Activated CD4-positive, alpha-beta T cell treated with anti-CD3 and anti-CD28 coated beads, Interleukin-2, amount 10 ng/mL, durations not matched to agents 24 days and 14 days (primary cell): ENCODE data around the gene LRIG3. TPM values are rescaled to one million over a fixed set of nuclear protein-coding genes. Genes with fewer than 3 reads are reported as not detected.

Experiments used
- DNase-seq: peaks from one replicate; pipeline ENCODE4 v3.0.0; 2022
- H3K27ac Mint-ChIP-seq: one replicate; pipeline ENCODE4 v1.8.0; 2022; ENCODE audit warnings: mild to moderate bottlenecking, mixed read lengths
- H3K27me3 Mint-ChIP-seq: one replicate; pipeline ENCODE4 v1.8.0; 2022; ENCODE audit warnings: mixed read lengths
- H3K36me3 Mint-ChIP-seq: one replicate; pipeline ENCODE4 v1.8.0; 2022; ENCODE audit warnings: low read depth, mild to moderate bottlenecking, mixed read lengths
- H3K4me1 Mint-ChIP-seq: one replicate; pipeline ENCODE4 v1.8.0; 2021; ENCODE audit warnings: mixed read lengths
- H3K4me3 Mint-ChIP-seq: one replicate; pipeline ENCODE4 v1.8.0; 2022; ENCODE audit warnings: mild to moderate bottlenecking, moderate library complexity, mixed read lengths
- H3K9me3 Mint-ChIP-seq: one replicate; pipeline ENCODE4 v1.8.0; 2021; ENCODE audit warnings: mixed read lengths
- intact Hi-C: fragments of 100-400 bp; cut with micrococcal nuclease; formaldehyde crosslinking; loops from one replicate; pipeline ENCODE4 v1.15.1; 2023
- total RNA-seq: library from RNA; stranded (reverse); gene quantifications from 2 replicates; pipeline ENCODE4 v1.2.3, GENCODE V29; 2022

LRIG3 gene
- total RNA-seq, 1 donor from 2014 or later: not detected

DNA sequence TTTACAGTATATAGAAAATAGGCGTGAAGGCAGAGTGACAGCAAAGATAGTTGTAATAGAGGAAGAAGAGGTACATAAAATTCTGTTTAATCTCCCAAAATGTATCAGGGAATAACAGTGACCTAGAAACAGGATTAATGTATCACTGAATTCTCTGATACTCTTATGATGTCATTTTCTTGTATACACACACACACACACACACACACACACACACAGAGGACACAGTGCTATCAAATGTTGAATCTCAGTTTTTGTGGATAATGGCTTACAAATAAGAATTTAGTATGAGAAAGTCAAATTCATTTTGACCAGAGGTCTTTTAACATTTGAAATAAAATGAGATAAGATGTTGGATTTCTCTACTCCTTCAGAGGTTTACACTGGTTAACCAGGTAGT, 4.3 kb upstream of the LRIG3 start:
- Mint-ChIP-seq H3K27ac (no peak overlapping the region), H3K9me3 (no peaks in the 10 kb centered on the region), H3K27me3 (peaks cover 19% of the 10 kb centered on the region), H3K4me3 (no peak overlapping the region), H3K36me3 (no peaks in the 10 kb centered on the region), H3K4me1 (peaks cover 2% of the 10 kb centered on the region)
- DNase-seq: no peak
- intact Hi-C loops: no loop called here

- H3K9me3 Mint-ChIP-seq: no peaks in the 10 kb centered on the region
- intact Hi-C loops: no loop called here
- peaks cover 2% of the 10 kb centered on the region for H3K4me1 Mint-ChIP-seq
- no peak for DNase-seq
- H3K27ac Mint-ChIP-seq: no peak overlapping the region
- H3K27me3 Mint-ChIP-seq: peaks cover 27% of the 10 kb centered on the region
- no peaks in the 10 kb centered on the region for H3K36me3 Mint-ChIP-seq
- no peak overlapping the region for H3K4me3 Mint-ChIP-seq
Observed at GRCh38 chr12:58923781-58924180, 3.5 kb upstream of the LRIG3 start.

DNA sequence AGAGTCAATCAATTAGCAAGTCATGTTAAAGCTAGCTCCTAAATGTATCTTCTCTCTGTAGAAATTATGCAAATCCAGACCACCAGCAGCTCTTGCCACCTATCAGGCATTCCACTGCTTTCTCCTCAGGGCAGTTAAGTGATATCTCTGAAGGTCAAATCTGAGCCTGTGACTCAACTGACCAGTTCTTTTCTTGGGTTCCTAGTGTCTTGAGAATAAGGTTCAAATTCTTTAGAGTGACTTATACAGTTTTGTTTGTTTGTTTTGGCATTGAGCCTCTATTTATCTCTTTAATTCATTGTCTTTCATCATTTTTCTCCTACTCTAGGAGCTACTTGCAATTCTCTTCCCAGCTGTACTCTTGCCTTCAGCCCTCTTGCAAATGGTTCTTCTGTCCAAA, 2.5 kb upstream of the LRIG3 start:
- no peaks in the 10 kb centered on the region for H3K9me3 Mint-ChIP-seq
- H3K36me3 Mint-ChIP-seq: no peaks in the 10 kb centered on the region
- no peak overlapping the region for H3K4me3 Mint-ChIP-seq
- peaks cover 2% of the 10 kb centered on the region for H3K4me1 Mint-ChIP-seq
- no peak overlapping the region for H3K27ac Mint-ChIP-seq
- intact Hi-C loops: no loop called here
- DNase-seq: no peak
- peaks cover 36% of the 10 kb centered on the region for H3K27me3 Mint-ChIP-seq

DNA sequence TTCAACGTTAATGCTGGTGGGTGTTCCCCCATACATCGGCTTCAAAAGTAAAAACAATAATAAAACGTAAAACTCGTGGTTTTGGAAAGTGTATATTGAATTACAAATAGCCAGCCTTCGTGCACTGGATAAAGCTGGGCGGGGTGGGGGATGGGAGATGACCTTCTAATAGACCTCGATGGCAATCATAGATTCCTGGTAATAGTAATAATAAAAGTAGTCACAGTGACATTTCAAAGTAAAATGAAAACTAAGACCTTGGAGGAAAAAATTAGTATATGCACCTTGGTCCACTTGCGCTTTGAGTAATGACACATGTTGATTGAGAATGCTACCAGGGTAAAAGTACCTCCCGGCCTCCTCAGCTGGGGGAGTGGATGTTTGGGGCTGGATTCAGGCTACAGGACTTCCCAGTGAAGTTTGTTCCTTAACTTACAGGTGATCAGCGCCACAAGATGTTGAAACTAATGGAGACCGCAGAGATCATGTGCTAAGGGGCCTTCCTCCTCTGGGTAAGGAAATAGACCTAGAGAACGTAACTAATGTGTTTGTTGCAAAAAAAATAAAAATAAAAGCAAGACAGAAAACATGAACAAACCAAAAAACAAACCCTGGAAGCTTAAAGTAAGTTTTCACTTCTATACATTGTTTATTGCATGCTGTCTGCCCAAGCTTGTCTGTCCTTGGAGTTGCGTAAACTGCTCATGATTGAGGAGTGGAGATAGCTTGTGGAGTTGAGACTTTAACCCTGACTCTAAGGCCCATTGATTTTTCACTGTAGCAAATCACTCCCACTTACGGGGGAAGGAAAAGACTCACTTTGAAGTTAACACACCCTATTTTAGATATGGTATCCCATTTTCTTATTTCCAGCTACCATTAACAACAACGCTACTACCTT, 907 bp upstream of the LRIG3 start:
- H3K4me3 Mint-ChIP-seq: peak overlapping the region; percentile 55
- H3K9me3 Mint-ChIP-seq: no peaks in the 10 kb centered on the region
- H3K27ac Mint-ChIP-seq: no peak overlapping the region
- intact Hi-C loops: no loop called here
- H3K36me3 Mint-ChIP-seq: no peaks in the 10 kb centered on the region
- H3K4me1 Mint-ChIP-seq: peaks cover 2% of the 10 kb centered on the region
- no peak for DNase-seq
- peaks cover 42% of the 10 kb centered on the region for H3K27me3 Mint-ChIP-seq

GRCh38 chr12:58919231-58920101, 838 bp downstream of the LRIG3 start:
- no peak for DNase-seq
- H3K4me3 Mint-ChIP-seq: no peak overlapping the region
- H3K27me3 Mint-ChIP-seq: peaks cover 40% of the 10 kb centered on the region
- H3K27ac Mint-ChIP-seq: no peak overlapping the region
- intact Hi-C loops: no loop called here
- no peaks in the 10 kb centered on the region for H3K36me3 Mint-ChIP-seq
- no peaks in the 10 kb centered on the region for H3K9me3 Mint-ChIP-seq
- peaks cover 2% of the 10 kb centered on the region for H3K4me1 Mint-ChIP-seq

GRCh38 chr12:58918469-58918844, 1.8 kb downstream of the LRIG3 start:
- DNase-seq: no peak
- Mint-ChIP-seq H3K9me3 (no peaks in the 10 kb centered on the region), H3K27ac (no peak overlapping the region), H3K36me3 (no peaks in the 10 kb centered on the region), H3K4me3 (no peak overlapping the region), H3K27me3 (peaks cover 40% of the 10 kb centered on the region), H3K4me1 (peaks cover 2% of the 10 kb centered on the region)
- intact Hi-C loops: no loop called here

DNA sequence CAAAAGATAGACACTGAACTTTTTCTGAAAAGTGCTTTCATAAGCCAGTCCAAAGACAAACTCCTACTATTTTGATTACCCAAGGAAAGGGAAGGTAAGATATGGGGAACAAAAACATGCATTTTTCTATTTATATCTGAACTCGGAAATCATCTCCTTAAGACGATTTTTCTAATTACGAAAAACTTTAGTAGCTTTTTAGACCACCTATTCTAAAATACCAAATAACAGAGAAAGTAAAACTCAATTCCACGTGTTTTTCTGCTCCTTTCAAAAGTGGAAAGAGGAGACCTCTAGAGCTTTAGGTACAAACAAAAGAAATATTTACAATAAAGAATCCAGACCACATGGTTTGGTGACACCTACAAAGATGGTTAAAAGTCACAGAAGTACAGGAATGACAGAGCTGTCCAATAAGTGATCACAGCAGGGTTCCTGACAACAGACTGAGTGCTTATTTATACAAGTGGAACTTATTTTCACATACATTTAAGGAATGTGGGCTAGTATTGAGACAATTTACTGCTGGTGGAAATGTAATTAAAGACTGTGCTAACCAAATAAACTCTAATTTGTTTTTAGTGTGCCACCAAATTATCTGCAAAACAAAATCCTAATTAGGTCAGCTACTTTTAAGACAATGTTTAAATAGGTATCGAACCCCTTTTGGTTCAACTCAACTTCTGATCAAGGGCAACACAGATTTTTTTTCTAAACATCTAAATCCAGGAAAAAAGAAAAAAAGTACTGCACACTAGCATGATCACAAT, 2.4 kb downstream of the LRIG3 start:
- H3K9me3 Mint-ChIP-seq: no peaks in the 10 kb centered on the region
- H3K4me3 Mint-ChIP-seq: no peak overlapping the region
- intact Hi-C loops: no loop called here
- H3K27ac Mint-ChIP-seq: no peak overlapping the region
- no peaks in the 10 kb centered on the region for H3K36me3 Mint-ChIP-seq
- peaks cover 39% of the 10 kb centered on the region for H3K27me3 Mint-ChIP-seq
- DNase-seq: no peak
- peaks cover 2% of the 10 kb centered on the region for H3K4me1 Mint-ChIP-seq

GRCh38 chr12:58916921-58917511, 3.3 kb downstream of the LRIG3 start:
- no peak overlapping the region for H3K4me3 Mint-ChIP-seq
- peaks cover 33% of the 10 kb centered on the region for H3K27me3 Mint-ChIP-seq
- intact Hi-C loops: no loop called here
- H3K4me1 Mint-ChIP-seq: peaks cover 2% of the 10 kb centered on the region
- no peaks in the 10 kb centered on the region for H3K36me3 Mint-ChIP-seq
- no peaks in the 10 kb centered on the region for H3K9me3 Mint-ChIP-seq
- H3K27ac Mint-ChIP-seq: no peak overlapping the region
- no peak for DNase-seq

- Mint-ChIP-seq H3K9me3 (no peaks in the 10 kb centered on the region), H3K36me3 (no peaks in the 10 kb centered on the region), H3K4me1 (peaks cover 2% of the 10 kb centered on the region), H3K27ac (no peak overlapping the region), H3K4me3 (no peak overlapping the region), H3K27me3 (peaks cover 31% of the 10 kb centered on the region)
- no peak for DNase-seq
- intact Hi-C loops: no loop called here
Observed at GRCh38 chr12:58916161-58916621, 4.1 kb downstream of the LRIG3 start.

GRCh38 chr12:58915634-58916033, 4.7 kb downstream of the LRIG3 start:
- Mint-ChIP-seq H3K9me3 (no peaks in the 10 kb centered on the region), H3K27me3 (peaks cover 28% of the 10 kb centered on the region), H3K4me1 (peaks cover 2% of the 10 kb centered on the region), H3K4me3 (no peak overlapping the region), H3K36me3 (no peaks in the 10 kb centered on the region), H3K27ac (no peak overlapping the region)
- intact Hi-C loops: no loop called here
- DNase-seq: no peak

GRCh38 chr12:58915037-58915436, 5.3 kb downstream of the LRIG3 start:
- Mint-ChIP-seq H3K27me3 (peaks cover 23% of the 10 kb centered on the region), H3K9me3 (no peaks in the 10 kb centered on the region), H3K27ac (no peak overlapping the region)

DNA sequence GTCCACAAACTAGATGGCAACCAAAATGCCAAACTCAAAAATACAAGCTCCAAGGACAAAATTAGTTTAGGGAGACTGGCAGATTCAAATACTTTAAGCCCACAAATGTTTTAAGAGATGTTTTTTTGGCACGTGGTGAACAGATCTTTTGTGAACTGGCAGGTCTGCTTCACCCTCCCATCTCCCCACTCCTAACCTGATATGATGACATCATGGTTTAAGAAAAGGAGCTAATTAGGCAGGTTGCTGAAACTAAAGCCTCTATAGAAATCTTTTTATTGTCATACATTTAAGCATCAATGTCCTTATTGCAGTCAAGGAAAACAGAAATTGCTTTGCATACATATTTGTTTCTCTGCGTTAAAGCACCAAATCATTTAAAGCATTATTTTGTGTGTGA, 5.8 kb downstream of the LRIG3 start:
- H3K36me3 Mint-ChIP-seq: no peaks in the 10 kb centered on the region
- no peaks in the 10 kb centered on the region for H3K4me1 Mint-ChIP-seq
- H3K27me3 Mint-ChIP-seq: peaks cover 21% of the 10 kb centered on the region
- intact Hi-C loops: no loop called here
- no peaks in the 10 kb centered on the region for H3K9me3 Mint-ChIP-seq
- DNase-seq: no peak
- no peak overlapping the region for H3K4me3 Mint-ChIP-seq
- no peak overlapping the region for H3K27ac Mint-ChIP-seq

More at GRCh38 chr12:58915037-58915436, 5.3 kb downstream of the LRIG3 start:
- intact Hi-C loops: no loop called here
- Mint-ChIP-seq H3K4me1 (no peaks in the 10 kb centered on the region), H3K36me3 (no peaks in the 10 kb centered on the region), H3K4me3 (no peak overlapping the region)
- no peak for DNase-seq

GRCh38 chr12:58907391-58907790, 12.9 kb downstream of the LRIG3 start:
- DNase-seq: no peak
- Mint-ChIP-seq H3K36me3 (no peaks in the 10 kb centered on the region), H3K27ac (no peak overlapping the region), H3K4me1 (no peaks in the 10 kb centered on the region), H3K9me3 (no peaks in the 10 kb centered on the region), H3K27me3 (no peaks in the 10 kb centered on the region), H3K4me3 (no peak overlapping the region)
- intact Hi-C loops: no loop called here
